HG02943 (cell line): Measurements from ENCODE around the gene THRB.

Experiments used
- ATAC-seq: cut with Tn5 transposase; IDR thresholded peaks from one replicate; pipeline ENCODE4 v1.9.1; 2021; ENCODE audit warnings: mild to moderate bottlenecking, low read depth, moderate library complexity; ENCODE audit not compliant: unreplicated experiment

The THRB gene

DNA sequence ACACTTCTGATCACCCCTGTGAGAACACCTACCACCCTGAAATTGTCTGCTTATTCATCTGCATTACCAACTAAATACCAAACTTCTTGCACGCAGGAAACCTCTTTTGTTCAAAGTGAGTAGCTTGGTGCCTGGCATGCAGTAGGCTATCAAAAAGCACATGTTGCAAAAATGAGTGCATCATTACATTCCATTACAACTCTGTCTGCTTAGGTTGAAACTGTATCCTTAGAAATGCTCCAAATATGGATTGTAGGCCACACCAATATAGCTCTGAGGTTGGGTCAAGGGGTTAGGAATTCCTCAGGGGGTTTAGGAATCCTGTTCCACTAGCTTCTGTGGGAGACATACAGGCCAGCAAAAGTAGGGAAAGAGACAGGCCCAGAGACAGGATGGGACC lies 107.2 kb downstream of the THRB start:
- no peak for ATAC-seq

DNA sequence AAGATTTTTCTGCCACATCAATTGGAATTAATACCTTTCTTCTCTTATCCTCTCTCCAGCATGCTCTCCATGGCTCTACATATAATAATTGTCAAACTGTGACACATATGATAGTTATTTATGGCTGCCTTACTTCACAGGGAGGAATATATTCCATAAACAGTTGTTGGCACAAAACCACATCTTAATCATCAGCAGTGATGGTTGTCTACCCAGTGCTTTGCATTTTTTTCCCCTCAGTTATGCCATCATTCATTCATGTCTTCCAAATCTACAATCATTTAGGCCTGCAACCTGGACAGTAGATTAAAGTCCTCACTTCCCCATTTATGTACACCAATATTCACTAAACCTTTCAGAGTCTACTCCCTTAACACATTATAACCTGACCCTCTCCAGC lies 107.7 kb downstream of the THRB start:
- ATAC-seq, result no peak

GRCh38 chr3:24386458-24386857 lies 108.2 kb downstream of the THRB start:
- no peak for ATAC-seq

DNA sequence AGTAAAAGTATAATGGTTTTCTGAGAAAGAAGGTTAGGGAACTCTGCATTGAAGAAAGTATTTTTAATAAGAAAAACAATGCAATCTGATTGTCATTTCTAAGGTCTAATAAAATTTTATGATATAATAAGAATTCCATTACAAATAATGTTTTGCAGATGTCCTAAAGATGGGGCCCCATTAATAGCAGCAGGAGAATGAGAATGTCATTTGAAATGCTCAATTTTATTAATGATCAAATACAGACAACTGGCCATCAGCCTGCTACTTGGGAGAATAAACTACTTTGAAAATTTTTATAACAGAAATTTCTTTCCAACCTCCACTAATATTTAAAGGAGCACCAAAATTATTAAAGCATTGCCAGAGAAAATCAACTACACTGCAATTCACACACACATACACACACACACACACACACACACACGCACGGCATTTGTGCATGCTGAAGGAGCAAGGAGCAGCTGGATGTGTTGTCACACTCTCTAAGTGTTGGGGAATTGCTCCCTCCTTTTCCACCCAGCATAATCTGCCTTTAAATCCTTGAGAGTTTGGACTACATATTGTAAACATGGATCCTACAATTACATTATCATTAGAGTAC lies 109.5 kb downstream of the THRB start:
- no peak for ATAC-seq

- ATAC-seq, result no peak
Measured at GRCh38 chr3:24382647-24383046, 112.0 kb downstream of the THRB start.

- ATAC-seq, result no peak
Measured at GRCh38 chr3:24379936-24380335, 114.7 kb downstream of the THRB start.

- ATAC-seq, result no peak
Measured at GRCh38 chr3:24378313-24378712, 116.3 kb downstream of the THRB start.

GRCh38 chr3:24377218-24377993 lies 117.2 kb downstream of the THRB start:
- no peak for ATAC-seq

DNA sequence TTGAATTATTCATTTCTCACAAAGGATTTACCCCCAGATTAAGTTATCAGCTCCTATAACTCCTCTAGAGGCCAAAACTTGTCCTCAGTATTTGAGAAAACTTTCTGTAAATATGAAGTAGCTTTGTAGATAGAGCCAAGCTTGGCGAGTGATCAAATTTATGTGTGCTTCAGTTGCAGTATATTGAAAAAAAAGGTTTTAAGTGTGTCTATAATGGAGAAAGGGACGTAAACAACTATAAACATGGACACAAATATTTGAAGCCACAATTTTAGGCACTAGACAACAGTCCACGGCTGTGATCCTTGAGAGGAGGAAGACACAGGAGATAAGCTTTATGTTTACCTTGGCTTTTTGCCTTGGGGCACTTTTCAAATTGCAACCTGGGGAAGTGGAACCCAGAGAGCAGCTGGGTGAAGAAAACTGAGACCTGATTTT lies 118.7 kb downstream of the THRB start:
- no peak for ATAC-seq

GRCh38 chr3:24374801-24375200 lies 119.8 kb downstream of the THRB start:
- ATAC-seq, result no peak

GRCh38 chr3:24373198-24373959 lies 121.3 kb downstream of the THRB start:
- no peak for ATAC-seq

DNA sequence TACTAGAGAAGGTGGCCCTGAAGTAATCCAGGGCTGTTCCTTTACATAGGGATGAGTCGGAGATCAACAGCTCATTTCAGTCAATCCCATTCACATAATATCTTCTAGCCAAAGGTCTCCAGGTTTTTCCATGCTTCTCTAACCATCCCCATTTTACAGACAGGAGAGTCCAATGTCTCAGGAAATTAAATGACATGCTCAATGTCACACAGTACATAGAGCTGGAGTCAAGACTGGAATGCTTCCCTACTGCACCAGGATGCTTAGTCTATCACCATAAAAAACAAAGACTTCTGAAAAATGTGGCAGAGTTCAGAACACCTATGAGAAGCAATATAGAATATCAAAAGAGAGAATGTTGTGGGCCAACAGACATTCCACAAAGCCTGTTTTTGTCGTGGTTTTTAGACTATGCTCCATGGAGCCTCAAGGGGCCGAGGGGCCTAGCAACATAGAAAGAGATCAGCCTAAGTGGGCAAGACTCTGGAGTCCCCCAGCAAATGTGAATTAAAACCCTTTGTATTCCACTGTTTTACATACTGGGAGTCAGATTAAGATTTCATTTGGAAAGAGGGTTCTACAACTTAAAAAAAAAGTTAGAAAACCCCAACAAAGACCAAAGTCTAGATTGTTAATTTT lies 122.0 kb downstream of the THRB start:
- ATAC-seq, result no peak

GRCh38 chr3:24370352-24371090 lies 124.1 kb downstream of the THRB start:
- no peak for ATAC-seq

DNA sequence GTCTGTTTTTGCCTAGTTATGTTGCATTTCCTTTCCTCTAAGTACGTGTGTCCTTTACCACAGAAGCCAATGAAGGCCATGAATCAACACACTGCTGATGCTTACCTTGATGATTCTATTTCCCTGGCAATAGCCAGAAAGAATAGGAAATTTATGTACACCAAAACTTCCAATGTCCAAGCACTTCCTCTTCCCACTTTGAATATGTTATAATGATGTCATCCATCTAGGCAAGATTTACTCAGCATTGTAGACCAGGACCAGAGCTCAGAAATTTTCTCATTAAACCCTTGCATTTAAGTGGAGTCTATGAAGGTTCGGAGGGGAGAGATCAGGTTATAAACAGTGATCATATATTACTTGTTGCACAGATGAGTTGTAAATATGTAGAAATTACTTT lies 126.0 kb downstream of the THRB start:
- no peak for ATAC-seq

DNA sequence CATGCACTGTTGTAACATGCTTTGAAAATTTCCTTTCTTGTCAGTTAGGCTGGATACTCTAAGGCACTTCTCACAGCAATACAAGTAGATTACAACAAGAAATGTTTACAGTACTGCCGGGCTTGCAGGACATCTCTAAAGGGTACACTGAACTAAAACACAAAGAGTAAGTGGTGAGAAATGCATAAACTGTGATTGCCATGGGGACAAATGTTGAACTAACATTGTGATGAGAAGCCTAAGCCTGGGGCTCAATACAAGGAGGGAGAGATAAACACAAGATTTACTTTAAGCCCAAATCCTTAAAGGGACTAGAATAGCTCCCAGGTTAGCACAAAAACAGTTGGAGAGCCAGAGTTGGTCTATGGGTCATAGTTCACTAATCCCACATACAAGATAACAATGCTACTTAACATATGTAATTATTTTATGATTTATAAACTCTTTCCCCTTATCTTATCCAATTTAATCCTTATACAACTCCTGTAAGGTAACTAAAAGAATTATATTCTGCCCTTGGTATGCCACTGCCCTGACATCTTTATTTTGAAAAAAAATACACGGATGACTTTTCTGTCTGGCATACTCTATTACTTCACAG lies 126.9 kb downstream of the THRB start:
- ATAC-seq, result no peak

DNA sequence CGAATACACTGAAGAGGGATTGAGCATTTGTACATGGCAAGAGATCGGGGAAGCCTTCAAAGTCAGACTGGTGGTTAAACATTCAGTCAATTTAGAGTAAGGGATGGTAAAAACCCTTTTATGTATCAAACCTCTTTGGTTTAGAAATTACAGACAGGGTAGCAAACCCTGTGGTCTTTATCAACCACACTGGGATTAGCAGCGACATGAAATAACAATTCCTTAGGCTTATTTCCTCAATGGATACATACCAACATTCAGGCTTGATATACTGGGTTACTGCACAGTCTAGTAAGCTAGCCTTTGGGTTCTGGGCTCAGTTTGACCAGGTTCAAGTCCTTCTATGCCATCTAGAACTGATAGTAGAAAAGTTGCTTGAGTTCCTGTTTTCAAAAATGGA lies 127.4 kb downstream of the THRB start:
- ATAC-seq, result no peak

- no peak for ATAC-seq
Measured at GRCh38 chr3:24365168-24365567, 129.5 kb downstream of the THRB start.

- no peak for ATAC-seq
Measured at GRCh38 chr3:24364359-24364758, 130.3 kb downstream of the THRB start.

- ATAC-seq, result no peak
Measured at GRCh38 chr3:24363242-24363641, 131.4 kb downstream of the THRB start.

GRCh38 chr3:24361623-24362022 lies 133.0 kb downstream of the THRB start:
- no peak for ATAC-seq
